Central memory CD4-positive, alpha-beta T cell (primary cell): Measurements from ENCODE around the gene CRYZ.
"Not testable (repeated sequence)": the region's sequence is repeated elsewhere in the genome, so short reads cannot be mapped to it uniquely, and the experiment has no call there.

ENCODE experiments used
- DNase-seq: peaks from one replicate; pipeline ENCODE4 v3.0.0; 2022
- total RNA-seq, 3 experiments: gene quantifications; one replicate each; lab custom pipeline; 2026; lab: John Stamatoyannopoulos, UW

Gene CRYZ
- total RNA-seq: 5.4 to 41.7 (median 15.3) reads per million in 3 experiments

GRCh38 chr1:74732960-74733603, at the start of gene CRYZ, which contains the start of gene TYW3:
Gene CRYZ, minus strand, starts transcription at chr1:74733050. Its CDS starts 8,229 bp downstream, at chr1:74724821.
Gene TYW3, plus strand, starts transcription at chr1:74733152. Its CDS starts 93 bp downstream, at chr1:74733245.
- DNase-seq: peak; percentile 85

GRCh38 chr1:74780594-74780993, 47.7 kb upstream of the CRYZ start:
- DNase-seq: no peak

- no peak for DNase-seq
Measured at GRCh38 chr1:74779750-74780149, 46.9 kb upstream of the CRYZ start.

- no peak for DNase-seq
Measured at GRCh38 chr1:74777525-74777924, 44.7 kb upstream of the CRYZ start.

GRCh38 chr1:74775735-74776134, 42.9 kb upstream of the CRYZ start:
- no peak for DNase-seq

GRCh38 chr1:74773582-74773981, 40.7 kb upstream of the CRYZ start:
- no peak for DNase-seq

GRCh38 chr1:74772945-74773344, 40.1 kb upstream of the CRYZ start:
- no peak for DNase-seq

- no peak for DNase-seq
Measured at GRCh38 chr1:74771913-74772515, 39.2 kb upstream of the CRYZ start.

GRCh38 chr1:74767490-74767889, 34.6 kb upstream of the CRYZ start:
- DNase-seq: no peak

GRCh38 chr1:74766579-74766978, 33.7 kb upstream of the CRYZ start:
- no peak for DNase-seq

GRCh38 chr1:74763807-74764206, 31.0 kb upstream of the CRYZ start:
- DNase-seq: no peak

- not testable (repeated sequence) for DNase-seq
Measured at GRCh38 chr1:74756650-74757049, 23.8 kb upstream of the CRYZ start.

- DNase-seq: no peak
Measured at GRCh38 chr1:74755475-74755874, 22.6 kb upstream of the CRYZ start.

GRCh38 chr1:74753104-74753503, 20.3 kb upstream of the CRYZ start:
- no peak for DNase-seq

- DNase-seq: no peak
Measured at GRCh38 chr1:74748960-74749359, 16.1 kb upstream of the CRYZ start.

- not testable (repeated sequence) for DNase-seq
Measured at GRCh38 chr1:74745247-74745646, 12.4 kb upstream of the CRYZ start.

GRCh38 chr1:74740307-74740980, 7.6 kb upstream of the CRYZ start:
- DNase-seq: not testable (repeated sequence)

- DNase-seq: no peak
Measured at GRCh38 chr1:74737333-74737732, 4.5 kb upstream of the CRYZ start.

- peak; percentile 63 for DNase-seq
Measured at GRCh38 chr1:74733604-74734484, 994 bp upstream of the CRYZ start.

GRCh38 chr1:74732071-74732946, 541 bp downstream of the CRYZ start:
- DNase-seq: not testable (repeated sequence)

GRCh38 chr1:74731399-74732052, 1.3 kb downstream of the CRYZ start:
- DNase-seq: no peak
